ENCODE results near the gene WASHC2C.
"Not testable (repeated sequence)": the region's sequence is repeated elsewhere in the genome, so short reads cannot be mapped to it uniquely, and the experiment has no call there.

GRCh38 chr10:45771757-45772461 lies 44.8 kb downstream of the WASHC2C start:
- TF ChIP-seq, protein P1, sequence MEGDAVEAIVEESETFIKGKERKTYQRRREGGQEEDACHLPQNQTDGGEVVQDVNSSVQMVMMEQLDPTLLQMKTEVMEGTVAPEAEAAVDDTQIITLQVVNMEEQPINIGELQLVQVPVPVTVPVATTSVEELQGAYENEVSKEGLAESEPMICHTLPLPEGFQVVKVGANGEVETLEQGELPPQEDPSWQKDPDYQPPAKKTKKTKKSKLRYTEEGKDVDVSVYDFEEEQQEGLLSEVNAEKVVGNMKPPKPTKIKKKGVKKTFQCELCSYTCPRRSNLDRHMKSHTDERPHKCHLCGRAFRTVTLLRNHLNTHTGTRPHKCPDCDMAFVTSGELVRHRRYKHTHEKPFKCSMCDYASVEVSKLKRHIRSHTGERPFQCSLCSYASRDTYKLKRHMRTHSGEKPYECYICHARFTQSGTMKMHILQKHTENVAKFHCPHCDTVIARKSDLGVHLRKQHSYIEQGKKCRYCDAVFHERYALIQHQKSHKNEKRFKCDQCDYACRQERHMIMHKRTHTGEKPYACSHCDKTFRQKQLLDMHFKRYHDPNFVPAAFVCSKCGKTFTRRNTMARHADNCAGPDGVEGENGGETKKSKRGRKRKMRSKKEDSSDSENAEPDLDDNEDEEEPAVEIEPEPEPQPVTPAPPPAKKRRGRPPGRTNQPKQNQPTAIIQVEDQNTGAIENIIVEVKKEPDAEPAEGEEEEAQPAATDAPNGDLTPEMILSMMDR (IDR thresholded peaks at IDR 0.05), result not testable (repeated sequence)
- TF ChIP-seq POLR2AphosphoS5, EP300 (IDR thresholded peaks at IDR 0.05): not testable (repeated sequence)

Measured in gastroesophageal sphincter (tissue), 3 donors.